C1 segment of cervical spinal cord (tissue), 14 donors: ENCODE measurements around the gene NUDT22.

Experiments
- DNase-seq, 14 donors: peaks; one replicate each; lab custom pipeline; 2025; lab: John Stamatoyannopoulos, UW

Gene NUDT22

DNA sequence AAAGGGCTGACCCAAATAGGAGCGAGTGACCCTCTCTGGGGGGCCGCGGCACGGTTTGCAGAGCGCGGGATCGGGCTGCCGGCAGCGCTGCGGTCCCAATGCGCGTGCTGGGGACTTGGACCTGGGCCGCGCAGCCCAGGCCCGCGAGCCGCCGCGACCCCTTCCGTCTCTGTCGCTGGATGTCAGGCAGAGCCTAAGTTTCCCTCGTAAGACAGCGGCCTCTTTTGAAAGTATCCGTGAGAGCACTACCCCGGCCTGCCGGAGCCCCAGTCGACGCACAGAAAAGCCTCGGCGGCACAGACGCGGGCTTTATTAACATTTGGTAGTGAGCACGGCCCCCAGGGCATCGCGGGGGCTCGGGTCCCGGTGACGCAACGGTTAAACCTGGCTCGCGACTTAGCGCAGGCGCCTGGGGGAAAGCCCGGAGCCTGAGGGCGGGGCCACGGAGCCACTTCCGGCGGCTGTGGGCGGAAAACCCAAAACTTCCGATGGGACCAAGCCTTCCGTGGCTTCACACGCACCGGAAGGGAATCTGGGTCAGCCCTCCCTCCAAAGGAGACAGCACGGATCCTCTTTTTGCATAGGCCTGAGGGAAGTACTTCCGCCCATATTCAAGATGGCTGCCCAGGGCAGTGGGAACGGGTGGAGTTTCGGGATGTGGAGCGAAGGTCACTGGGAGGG is 43.6 kb downstream of the NUDT22 start:
- peak; percentile 68 to 100 (median 98) for DNase-seq

DNA sequence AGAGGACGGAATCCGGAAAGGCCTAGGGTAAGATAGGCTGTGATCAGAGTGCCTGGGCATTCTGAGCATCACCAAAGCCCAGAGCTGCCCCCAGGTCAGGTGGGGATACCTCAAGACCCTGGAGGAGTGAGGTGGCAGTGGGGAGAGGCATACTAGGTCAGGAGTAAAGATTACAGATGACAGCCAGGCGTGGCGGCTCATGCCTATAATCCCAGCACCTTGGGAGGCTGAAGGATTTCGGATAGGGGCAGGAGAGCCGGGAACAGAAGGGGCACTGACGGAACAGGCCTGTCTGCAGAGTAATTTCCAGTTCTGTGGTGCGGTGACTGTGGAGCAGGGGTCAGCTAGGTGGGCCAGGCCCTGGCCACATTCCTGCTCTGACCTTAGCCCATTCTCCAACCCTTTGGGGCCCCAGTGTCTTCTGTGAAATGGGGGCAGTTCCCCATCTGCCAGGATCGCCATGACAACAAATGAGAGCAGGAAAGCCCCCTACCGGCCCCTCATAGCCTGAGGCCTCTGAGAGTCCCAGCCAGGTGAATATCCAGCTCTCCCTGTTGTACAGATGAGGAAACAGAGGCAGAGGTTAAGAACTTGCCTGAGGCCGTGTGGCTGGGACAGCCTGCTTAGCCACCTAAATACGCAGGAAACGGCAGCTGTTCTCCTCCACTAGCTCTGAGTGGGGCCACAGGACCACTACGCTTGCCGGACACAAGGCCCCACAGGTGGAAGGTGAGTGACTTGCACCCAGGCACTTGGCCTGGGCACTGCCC is 49.1 kb downstream of the NUDT22 start:
- DNase-seq, result no peak

GRCh38 chr11:64275841-64276240 is 49.8 kb downstream of the NUDT22 start:
- no peak for DNase-seq

- peak in 1 of 14 donors; percentile 62 for DNase-seq
Measured at GRCh38 chr11:64276653-64277431, 50.8 kb downstream of the NUDT22 start.

DNA sequence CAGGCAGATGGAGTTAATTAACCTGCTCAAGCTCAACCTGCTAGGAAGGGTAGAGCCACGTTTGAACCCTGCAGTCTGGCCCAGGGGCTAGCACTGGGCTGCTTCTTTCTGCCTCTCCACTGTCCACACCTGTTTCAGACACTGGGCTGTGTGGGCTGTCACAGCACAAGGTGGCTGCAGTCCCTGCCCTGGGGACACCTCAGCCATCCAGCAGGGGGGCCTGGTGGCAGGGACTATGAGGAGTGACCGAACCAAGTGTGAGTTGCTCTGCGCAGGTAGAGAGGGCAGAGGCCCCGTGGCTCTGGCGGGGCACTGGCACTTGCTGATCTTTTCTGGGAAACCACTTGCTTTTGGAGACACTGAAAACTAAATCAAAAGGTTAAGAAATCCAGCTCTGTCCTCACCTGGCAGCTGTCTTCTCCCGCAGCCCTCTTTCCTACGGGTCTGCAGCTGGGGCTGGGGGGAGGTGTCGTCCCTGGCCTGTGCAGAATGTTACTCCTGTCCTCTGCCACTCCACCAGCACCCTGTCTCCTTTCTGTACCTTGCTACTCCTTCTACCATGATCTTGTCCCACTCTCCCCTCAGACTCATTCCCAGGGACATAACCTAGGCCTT is 52.6 kb downstream of the NUDT22 start:
- no peak for DNase-seq
